ENCODE data around the gene CEL.
"Not testable (repeated sequence)": the region's sequence is repeated elsewhere in the genome, so short reads cannot be mapped to it uniquely, and the experiment has no call there.

Gene CEL

GRCh38 chr9:133064241-133065069, 2.7 kb downstream of the CEL start:
- DNase-seq (ENCODE audit: low read depth) = no peak

DNA sequence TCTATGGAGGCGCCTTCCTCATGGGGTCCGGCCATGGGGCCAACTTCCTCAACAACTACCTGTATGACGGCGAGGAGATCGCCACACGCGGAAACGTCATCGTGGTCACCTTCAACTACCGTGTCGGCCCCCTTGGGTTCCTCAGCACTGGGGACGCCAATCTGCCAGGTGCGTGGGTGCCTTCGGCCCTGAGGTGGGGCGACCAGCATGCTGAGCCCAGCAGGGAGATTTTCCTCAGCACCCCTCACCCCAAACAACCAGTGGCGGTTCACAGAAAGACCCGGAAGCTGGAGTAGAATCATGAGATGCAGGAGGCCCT, 3.2 kb downstream of the CEL start:
- DNase-seq (ENCODE audit: low read depth) = no peak

GRCh38 chr9:133066181-133066983, 4.6 kb downstream of the CEL start:
- no peak for DNase-seq (ENCODE audit: low read depth)

GRCh38 chr9:133067006-133067405, 5.2 kb downstream of the CEL start:
- DNase-seq (ENCODE audit: low read depth) = no peak

DNA sequence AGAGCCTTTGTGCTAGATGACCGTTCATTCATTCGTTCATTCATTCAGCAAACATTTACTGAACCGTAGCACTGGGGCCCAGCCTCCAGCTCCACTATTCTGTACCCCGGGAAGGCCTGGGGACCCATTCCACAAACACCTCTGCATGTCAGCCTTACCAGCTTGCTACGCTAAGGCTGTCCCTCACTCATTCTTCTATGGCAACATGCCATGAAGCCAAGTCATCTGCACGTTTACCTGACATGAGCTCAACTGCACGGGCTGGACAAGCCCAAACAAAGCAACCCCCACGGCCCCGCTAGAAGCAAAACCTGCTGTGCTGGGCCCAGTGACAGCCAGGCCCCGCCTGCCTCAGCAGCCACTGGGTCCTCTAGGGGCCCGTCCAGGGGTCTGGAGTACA, 6.0 kb downstream of the CEL start:
- no peak for DNase-seq (ENCODE audit: low read depth)

DNA sequence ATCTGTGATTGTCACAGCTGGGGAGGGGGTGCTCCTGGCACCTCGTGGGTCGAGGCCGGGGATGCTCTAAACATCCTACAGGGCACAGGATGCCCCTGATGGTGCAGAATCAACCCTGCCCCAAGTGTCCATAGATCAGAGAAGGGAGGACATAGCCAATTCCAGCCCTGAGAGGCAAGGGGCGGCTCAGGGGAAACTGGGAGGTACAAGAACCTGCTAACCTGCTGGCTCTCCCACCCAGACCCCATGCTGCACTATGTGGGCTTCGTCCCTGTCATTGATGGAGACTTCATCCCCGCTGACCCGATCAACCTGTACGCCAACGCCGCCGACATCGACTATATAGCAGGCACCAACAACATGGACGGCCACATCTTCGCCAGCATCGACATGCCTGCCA, 6.7 kb downstream of the CEL start:
- DNase-seq (ENCODE audit: low read depth) = not testable (repeated sequence)

GRCh38 chr9:133070500-133070961, 8.8 kb downstream of the CEL start:
- not testable (repeated sequence) for DNase-seq (ENCODE audit: low read depth)

DNA sequence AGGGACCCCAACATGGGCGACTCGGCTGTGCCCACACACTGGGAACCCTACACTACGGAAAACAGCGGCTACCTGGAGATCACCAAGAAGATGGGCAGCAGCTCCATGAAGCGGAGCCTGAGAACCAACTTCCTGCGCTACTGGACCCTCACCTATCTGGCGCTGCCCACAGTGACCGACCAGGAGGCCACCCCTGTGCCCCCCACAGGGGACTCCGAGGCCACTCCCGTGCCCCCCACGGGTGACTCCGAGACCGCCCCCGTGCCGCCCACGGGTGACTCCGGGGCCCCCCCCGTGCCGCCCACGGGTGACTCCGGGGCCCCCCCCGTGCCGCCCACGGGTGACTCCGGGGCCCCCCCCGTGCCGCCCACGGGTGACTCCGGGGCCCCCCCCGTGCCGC, 9.2 kb downstream of the CEL start:
- not testable (repeated sequence) for DNase-seq (ENCODE audit: low read depth)

GRCh38 chr9:133071484-133072150, 9.8 kb downstream of the CEL start:
- DNase-seq (ENCODE audit: low read depth) = no peak

DNA sequence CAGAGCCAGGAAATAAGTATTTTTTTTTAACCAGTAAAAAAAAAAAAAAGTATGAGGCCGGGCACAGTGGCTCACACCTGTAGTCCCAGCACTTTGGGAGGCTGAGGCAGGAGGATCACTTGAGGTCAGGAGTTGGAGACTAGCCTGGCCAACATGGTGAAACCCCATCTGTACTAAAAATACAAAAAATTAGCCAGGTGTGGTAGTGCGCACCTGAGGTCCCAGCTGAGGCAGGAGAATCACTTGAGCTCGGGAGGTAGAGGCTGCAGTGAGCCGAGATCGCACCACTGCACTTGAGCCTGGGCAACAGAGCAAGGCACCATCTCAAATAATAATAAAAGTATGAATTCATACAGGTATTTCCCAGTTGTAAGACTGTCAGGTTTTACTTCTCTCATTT, 10.4 kb downstream of the CEL start:
- DNase-seq (ENCODE audit: low read depth) = not testable (repeated sequence)

GRCh38 chr9:133073086-133074014, 11.6 kb downstream of the CEL start:
- no peak for DNase-seq (ENCODE audit: low read depth)

DNA sequence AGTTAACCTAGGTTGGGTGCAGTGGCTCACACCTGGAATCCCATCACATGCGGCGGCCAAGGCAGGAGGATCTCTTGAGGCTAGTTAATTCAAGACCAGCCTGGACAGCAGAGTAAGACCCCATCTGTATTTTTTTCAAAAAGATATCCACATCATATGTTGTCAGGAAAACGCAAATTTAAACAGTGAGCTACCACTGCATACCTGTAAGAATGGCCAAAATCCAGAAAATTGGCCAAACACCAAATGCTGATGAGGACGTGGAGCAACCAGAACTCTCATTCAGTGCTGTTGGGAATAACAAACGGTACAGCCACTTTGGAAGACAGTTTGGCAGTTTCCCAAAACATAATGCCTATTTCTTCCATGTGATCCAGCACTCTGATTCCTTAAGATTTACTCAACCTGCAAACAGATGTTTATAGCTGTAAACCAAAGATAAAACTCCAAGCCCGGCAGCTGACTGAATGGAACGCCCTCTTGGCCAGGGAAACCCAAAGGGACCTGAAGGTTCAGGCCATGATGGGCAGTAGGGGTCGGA, 12.4 kb downstream of the CEL start:
- DNase-seq (ENCODE audit: low read depth) = no peak

- no peak for DNase-seq (ENCODE audit: low read depth)
These were observed 14.3 kb downstream of the CEL start for GRCh38 chr9:133075925-133076630.

DNA sequence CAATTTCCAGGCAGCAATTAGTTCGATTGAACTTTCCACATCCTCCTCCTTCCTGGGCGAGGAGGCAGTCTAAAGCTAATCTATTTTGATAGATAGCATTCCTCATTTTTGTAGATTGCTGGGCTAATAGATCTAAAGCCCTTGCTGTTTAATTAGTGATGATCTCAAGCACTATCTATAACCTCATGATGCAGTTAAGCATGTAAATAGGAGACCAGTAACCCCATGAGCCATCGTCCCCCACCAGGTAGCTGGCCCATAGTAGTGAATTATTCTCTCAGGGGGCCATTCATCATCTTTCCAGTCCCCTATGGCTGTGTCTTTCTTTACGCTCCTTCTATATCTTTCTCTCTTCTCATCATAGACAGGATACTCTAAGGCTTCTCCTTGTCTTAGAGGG, 14.9 kb downstream of the CEL start:
- DNase-seq (ENCODE audit: low read depth) = no peak

DNA sequence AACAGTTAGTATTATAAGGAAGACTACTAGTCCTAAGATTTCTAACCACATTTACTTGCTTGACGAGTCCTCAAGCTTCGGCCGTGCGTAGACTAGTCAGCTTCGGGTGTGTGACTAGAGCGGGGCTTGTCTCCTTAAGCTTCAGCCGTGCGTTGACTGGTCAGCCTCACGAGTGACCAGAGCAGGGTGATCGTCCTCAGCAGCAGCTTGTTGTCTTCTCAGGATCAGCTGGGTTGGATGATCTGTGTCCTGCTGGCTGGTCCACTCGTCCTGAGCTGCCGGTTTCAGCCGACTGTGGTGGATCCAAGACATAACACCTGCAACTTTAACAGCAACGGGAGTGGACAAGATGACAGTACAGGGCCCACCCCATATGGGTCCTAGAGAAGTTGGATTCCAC, 16.7 kb downstream of the CEL start:
- DNase-seq (ENCODE audit: low read depth) = no peak

DNA sequence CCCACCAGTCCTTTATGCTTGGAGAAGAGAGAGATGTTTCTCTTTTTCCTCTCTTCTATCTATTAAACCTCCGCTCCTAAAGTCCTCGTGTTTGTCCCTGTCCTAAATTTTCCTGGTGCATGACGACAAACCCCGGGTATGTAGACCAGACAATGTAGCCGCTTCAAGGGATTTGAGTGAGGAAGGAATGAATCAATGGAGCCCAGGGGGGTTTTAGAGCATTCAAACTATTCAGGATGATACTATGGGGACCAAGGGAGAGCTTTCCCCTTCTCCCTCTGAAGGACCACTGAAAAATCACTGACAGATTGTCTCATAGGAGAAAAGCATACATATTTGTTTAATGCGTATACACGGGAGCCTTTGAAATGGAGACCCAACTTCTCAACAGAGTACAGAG, 18.4 kb downstream of the CEL start:
- DNase-seq (ENCODE audit: low read depth) = no peak

DNA sequence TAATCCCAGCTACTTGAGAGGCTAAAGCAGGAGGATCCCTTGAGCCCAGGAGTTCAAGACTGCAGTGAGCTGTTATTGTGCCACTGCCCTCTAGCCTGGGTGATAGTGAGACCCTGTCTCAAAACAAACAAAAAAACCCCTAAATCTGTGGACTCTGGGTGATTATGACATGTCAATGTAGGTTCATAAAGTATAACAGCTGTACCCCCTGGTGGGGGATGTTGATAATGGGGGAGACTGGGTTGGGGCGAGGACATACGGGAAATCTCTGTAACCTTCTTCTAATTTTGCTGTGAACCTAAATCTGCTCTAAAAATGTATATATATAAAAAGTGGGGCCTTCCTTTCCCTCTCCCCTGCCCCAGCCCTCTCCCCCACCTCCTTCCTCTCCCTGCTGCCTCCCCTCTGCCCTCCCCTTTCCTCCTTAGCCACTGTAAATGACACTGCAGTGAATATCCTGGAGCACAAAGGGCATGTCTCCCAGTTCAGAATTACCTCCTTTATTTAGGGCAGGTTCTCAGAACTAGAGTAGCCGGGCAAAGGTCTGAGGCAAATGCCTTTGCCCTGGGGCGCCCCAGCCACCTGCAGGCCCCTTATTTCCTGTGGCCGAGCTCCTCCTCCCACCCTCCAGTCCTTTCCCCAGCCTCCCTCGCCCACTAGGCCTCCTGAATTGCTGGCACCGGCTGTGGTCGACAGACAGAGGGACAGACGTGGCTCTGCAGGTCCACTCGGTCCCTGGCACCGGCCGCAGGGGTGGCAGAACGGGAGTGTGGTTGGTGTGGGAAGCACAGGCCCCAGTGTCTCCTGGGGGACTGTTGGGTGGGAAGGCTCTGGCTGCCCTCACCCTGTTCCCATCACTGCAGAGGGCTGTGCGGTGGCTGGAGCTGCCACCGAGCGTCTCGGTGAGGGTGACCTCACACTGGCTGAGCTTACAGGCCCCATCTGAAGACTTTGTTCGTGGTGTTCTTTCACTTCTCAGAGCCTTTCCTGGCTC, 19.3 kb downstream of the CEL start:
- not testable (repeated sequence) for DNase-seq (ENCODE audit: low read depth)

- not testable (repeated sequence) for DNase-seq (ENCODE audit: low read depth)
These were observed 20.3 kb downstream of the CEL start for GRCh38 chr9:133081957-133082644.

DNA sequence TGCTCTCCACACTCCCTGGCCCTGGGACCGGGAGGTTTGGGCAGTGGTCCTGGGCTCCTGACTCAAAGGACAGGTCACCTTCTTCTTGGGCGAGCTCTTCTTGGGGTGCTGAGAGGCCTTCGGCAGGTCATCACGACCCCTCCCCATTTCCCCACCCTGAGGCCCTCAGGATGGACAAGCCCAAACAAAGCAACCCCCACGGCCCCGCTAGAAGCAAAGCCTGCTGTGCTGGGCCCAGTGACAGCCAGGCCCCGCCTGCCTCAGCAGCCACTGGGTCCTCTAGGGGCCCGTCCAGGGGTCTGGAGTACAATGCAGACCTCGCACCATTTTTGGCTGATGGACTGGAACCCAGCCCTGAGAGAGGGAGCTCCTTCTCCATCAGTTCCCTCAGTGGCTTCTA, 21.9 kb downstream of the CEL start:
- DNase-seq (ENCODE audit: low read depth) = not testable (repeated sequence)

All from activated T-cell treated with anti-CD3 and anti-CD28 coated beads for 1 hour (primary cell).